Stimulated activated CD8-positive, alpha-beta memory T cell treated with anti-CD3 and anti-CD28 coated beads, Interleukin-4, amount 100 ng/mL, for 4 hours (primary cell): ENCODE measurements around the gene GART.
"Not testable (repeated sequence)": the region's sequence is repeated elsewhere in the genome, so short reads cannot be mapped to it uniquely, and the experiment has no call there.

ENCODE experiments used
- DNase-seq, 2 donors: peaks; one replicate each; pipeline ENCODE4 v3.0.0-alpha.2; 2020; ENCODE audit warnings: low read depth in 2 of 2, low spot score in 1 of 2

Gene GART

DNA sequence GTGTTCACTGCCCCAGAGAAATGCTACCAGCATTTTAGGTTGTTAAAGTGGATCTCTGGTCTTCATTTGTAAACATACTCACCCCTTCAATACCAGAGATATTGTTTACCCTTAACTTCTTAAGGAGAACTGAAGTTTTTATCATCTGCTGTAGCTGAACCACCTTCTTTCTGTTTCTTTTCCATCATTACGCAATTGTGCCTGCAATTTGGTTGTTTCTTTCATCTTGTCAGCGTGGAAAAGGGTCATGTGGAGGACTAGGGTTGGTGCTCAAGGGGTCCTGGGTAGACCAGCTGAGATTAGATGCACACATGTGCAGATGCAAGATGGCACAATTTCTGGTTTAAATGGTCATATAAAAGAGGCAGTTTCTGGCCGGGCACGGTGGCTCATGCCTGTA lies 23.0 kb downstream of the GART start:
- no peak for DNase-seq

- DNase-seq, result no peak
Measured at GRCh38 chr21:33514229-33514628, 27.7 kb downstream of the GART start.

- DNase-seq, result no peak
Measured at GRCh38 chr21:33512481-33512880, 29.4 kb downstream of the GART start.

GRCh38 chr21:33511639-33512038 lies 30.3 kb downstream of the GART start:
- no peak for DNase-seq

- no peak for DNase-seq
Measured at GRCh38 chr21:33510826-33511225, 31.1 kb downstream of the GART start.

DNA sequence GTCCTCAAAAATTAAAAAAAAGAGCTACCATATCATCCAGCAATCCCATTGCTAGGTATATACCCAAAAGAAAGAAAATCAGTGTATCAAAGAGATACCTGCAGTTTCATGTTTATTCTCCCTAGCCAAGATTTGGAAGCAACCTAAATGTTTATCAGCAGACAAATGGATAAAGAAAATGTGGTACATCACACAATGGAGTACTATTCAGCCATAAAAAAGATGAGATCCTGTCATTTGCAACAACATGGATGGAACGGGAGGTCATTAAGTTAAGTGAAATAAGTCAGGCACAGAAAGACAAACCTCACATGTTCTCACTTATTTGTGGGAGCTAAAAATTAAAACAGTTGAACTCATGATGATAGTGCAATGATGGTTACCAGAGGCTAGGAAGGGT lies 34.9 kb downstream of the GART start:
- not testable (repeated sequence) for DNase-seq

- DNase-seq, result no peak
Measured at GRCh38 chr21:33505833-33506232, 36.1 kb downstream of the GART start.

- DNase-seq, result no peak
Measured at GRCh38 chr21:33496345-33496744, 45.6 kb downstream of the GART start.

GRCh38 chr21:33495743-33496142 lies 46.2 kb downstream of the GART start:
- no peak for DNase-seq

DNA sequence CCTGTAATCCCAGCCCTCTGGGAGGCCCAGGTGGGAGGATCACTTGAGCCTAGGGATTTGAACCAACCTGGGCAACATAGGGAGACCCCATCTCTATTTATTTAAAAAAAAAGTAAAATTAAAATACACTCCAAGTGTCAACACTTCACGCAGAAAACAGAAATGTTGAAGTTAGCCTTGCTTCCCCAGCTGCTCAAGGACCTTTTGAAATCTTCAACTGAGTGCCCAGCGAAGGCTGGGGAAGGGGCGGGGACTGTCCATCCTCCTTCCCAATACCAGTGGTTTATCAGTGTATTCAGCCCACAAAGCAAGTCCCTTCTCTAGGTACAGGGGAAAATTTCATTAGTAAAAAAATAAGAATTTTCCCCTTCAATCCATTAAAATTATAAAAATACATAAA lies 48.2 kb downstream of the GART start:
- no peak for DNase-seq

DNA sequence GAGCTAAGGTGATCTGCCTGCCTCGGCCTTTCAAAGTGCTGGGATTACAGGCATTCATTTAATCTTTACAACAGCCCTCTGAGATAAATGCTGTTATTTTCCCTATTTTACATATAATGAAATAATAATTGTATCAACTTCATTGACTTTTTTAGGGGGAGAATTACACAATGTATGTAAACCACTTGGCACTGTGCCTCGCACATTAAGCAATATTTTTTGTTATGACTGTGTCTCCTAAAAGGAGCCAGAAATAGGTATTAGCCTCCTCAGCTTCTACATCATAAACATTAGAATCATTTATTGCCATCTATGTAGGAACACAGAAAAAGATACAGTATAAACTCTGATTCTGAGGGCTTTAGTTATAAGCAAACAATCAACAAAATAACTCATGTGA lies 49.3 kb downstream of the GART start:
- DNase-seq, result no peak

DNA sequence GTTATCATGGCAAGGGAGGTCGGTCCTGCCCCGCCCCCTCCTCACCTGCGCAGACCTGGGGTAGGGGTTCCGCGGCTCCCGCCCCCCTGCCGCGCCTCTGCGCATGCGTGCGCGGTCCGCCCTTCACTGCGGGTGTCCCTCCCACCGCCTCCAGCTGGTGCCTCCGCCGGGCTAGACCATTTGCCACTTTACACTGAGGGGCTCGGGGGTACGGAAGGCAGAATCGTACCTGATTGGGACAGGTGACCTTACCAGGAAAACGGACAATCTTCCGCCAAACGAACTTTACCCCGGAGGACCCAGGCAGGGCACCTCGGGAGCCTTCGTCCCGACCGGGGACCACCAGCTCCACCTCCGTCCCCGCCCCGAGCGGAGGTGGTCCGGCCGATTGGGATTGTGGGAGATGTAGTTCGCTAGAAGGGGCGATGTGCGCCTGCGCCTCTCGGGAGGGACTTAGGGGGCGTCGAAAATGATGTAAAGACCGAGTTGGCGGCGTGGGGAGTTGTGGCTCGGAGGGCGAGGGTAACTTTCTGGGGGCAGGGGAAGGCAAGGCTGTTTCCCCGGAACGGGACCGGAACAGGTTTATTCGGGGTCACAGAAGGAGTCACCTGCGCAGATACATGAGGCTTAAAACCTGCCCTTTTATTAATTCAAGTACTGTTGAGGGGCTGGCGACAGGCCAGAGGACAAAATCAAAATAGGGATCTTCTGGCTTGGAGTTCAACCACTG lies 50.4 kb downstream of the GART start, which contains the start of gene DNAJC28:
Gene DNAJC28 (minus strand): TSS at position 344 of the 730 bp plus-strand sequence. CDS start 2,323 bp downstream, outside the sequence.
- DNase-seq, result peak; percentile 92 to 93

DNA sequence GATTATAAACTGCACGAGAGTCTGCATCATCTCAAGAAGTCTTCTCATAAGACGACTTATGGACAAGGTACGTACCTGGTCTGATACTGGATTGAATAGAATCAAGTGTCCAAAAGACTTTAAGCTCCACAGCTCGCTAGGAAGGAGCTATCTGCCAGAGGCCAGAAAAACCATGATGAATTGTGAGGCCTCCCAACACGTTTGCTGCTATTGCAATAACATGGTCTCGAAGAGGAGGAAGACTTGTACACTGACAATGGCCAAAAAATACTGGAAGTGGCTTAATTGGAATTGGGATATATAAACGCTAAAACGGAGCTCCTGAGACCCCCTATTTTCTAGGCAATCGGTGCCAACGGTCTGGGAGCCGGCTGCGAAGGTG lies 50.9 kb downstream of the GART start:
- no peak for DNase-seq

DNA sequence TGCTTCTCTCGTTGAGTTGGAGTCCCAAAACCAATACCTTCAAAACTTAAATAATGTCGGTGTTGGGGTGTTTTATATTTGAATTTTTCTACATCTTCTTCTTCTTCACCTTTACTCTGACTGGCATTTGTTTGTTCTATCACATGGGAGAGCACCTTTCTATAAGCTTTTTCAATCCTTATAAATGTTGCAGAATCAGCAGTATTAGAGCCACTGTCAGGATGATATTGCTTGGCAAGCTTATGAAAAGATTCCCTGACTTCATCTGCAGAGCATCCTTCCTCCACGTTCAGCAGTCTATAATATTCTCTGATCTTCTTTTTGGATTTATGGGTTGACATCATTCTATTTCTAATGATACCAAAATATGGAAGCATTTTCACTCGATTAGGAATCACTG lies 53.0 kb downstream of the GART start:
- no peak for DNase-seq

DNA sequence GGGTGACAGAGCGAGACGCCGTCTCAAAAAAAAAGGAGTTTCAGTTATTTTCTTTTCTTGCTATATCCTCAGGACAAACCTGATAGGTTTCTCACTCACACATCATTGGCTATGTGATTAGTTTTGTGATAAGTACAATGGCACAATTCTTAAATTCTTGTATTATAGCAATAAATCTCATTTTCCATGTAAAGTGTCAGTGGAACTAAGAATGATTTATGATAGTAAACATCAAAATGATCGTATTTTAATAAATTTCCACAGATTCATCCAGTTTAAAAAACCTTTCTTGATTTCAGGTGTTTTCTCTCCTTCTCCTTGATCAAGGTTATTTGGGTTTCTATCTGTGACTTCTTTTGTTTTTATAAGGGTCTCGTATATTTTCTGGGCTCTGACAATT lies 53.9 kb downstream of the GART start:
- no peak for DNase-seq

GRCh38 chr21:33481314-33481943 lies 60.5 kb downstream of the GART start:
- DNase-seq, result no peak

DNA sequence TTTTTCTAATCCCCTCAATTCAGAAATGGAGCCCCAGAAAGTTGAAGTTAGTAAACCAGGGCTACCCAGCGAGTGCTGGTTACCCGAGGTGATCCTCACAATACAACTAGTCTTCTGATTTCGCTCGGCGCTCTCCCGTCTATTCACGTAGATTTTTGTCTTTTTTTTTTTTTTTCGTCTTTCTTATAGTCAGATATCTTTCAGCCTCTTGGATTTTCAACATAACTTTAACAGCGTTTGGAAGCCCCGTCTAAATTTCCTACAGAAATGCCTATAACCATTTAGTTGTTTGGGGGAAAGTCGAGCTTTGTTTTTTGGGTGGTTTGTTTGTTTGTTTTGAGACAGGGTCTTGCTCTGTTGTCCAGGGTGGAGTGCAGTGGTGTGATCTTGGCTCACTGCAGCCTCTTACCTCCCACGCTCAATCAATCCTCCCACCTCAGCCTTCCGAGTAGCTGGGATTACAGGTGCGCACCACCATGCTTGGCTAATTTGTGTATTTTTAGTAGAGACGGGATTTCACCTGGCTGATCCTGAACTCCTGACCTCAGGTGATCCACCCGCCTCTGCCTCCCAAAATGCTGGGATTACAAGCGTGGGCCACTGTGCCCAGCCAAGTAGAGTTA lies 61.3 kb downstream of the GART start:
- DNase-seq, result no peak

- DNase-seq, result peak; percentile 90 to 94
Measured at GRCh38 chr21:33479679-33480480, 62.0 kb downstream of the GART start, which contains the start of gene TMEM50B. Gene TMEM50B (minus strand): TSS chr21:33479974. CDS start chr21:33468885, 11,089 bp downstream.

GRCh38 chr21:33478935-33479678 lies 62.8 kb downstream of the GART start:
- DNase-seq, result peak in 1 of 2 donors; percentile 2

- no peak for DNase-seq
Measured at GRCh38 chr21:33478182-33478581, 63.7 kb downstream of the GART start.

DNA sequence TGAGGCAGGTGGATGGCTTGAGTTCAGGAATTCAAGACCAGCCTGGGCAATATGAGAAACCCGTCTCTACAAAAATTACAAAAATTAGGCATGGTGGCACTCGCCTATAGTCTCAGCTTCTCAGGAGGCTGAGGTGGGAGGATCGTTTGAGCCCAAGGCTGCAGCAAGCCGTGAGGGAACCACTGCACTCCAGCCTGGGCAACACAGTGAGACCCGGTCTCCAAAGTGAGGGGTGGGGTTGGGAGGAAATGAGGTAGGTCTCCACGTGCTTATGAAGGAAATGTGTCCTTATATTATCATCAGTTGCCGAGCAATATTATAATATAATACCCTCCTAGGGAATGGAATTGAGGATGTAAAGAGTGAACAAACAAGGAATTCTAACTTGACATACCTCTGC lies 64.9 kb downstream of the GART start:
- DNase-seq, result no peak
